ENCODE results near the gene KIF24. TPM values are rescaled to one million over a fixed set of nuclear protein-coding genes. Genes with fewer than 3 reads are reported as not detected.

Gene KIF24
- total and polyA plus RNA-seq, 2 of the 8 experiments (the other 6 are each of a cell fraction or from before 2014, with no cell fraction given) = 2.7 to 3.9 TPM

GRCh38 chr9:34375901-34376595 lies 47.0 kb upstream of the KIF24 start (continued):
- TF ChIP-seq MAX (IDR thresholded peaks at IDR 0.05) (peak; percentile 37; the same call in 1 of the 2 replicates), CTCF (IDR thresholded peaks at IDR 0.05; ENCODE audit: control extremely low read depth in 1 of 3, insufficient read depth in 1 of 3, low read depth in 1 of 3, low read length in 3 of 3) (peak in 2 of 3 experiments; percentile 38 to 44; a peak in 3 of 4 replicates), FOSL1 (IDR thresholded peaks at IDR 0.05; ENCODE audit: insufficient read depth, low read depth, low read length) (no peak), ASH2L (IDR thresholded peaks at IDR 0.05; ENCODE audit: low read length) (peak; percentile 38), SUZ12 (IDR thresholded peaks at IDR 0.05; ENCODE audit: low read length) (no peak), RAD21 (IDR thresholded peaks at IDR 0.05 in 1 of 2, conservative IDR thresholded peaks at IDR 0.05 in 1 of 2; ENCODE audit: low read depth in 2 of 2, low read length in 2 of 2) (peak; percentile 10 to 33; a peak in 3 of 4 replicates), KDM5A (IDR thresholded peaks at IDR 0.05; ENCODE audit: low read length) (no peak), SIN3A (conservative IDR thresholded peaks at IDR 0.05 in 1 of 2, IDR thresholded peaks at IDR 0.05 in 1 of 2; ENCODE audit: low read depth in 1 of 2, low read length in 2 of 2) (0 out of 4 replicates have a peak, but pooled peaks of 1 of the 2 experiments have one; percentile 0), POLR2AphosphoS5 (IDR thresholded peaks at IDR 0.05; ENCODE audit: low read depth, low read length) (no peak), TBP (IDR thresholded peaks at IDR 0.05; ENCODE audit: low read depth, low read length) (no peak), MAFK (IDR thresholded peaks at IDR 0.05; ENCODE audit: low read depth, low read length) (no peak)

All from H1 (cell line).